ENCODE results near the gene RPS29.

RPS29 gene

GRCh38 chr14:49582113-49582977 lies 3.8 kb downstream of the RPS29 start:
- peaks cover 13 to 33% of the 10 kb centered on the region in 2 donors for H3K36me3 ChIP-seq (ENCODE audit: control insufficient read depth in 1 of 2, insufficient read depth in 2 of 2, low read length in 2 of 2)
- H3K4me1 ChIP-seq (ENCODE audit: control insufficient read depth in 1 of 2, insufficient read depth in 2 of 2, low read length in 2 of 2) = peaks cover 12 to 20% of the 10 kb centered on the region in 2 donors
- H3K4me3 ChIP-seq (ENCODE audit: low read depth in 1 of 2, low read length in 2 of 2) = no peak overlapping the region
- H3K9me3 ChIP-seq (ENCODE audit: control insufficient read depth in 1 of 2, low read length in 2 of 2) = no peaks in the 10 kb centered on the region
- no peak overlapping the region for H3K9ac ChIP-seq (ENCODE audit: low read depth in 1 of 2, low read length in 2 of 2)
- H3K27me3 ChIP-seq (ENCODE audit: control insufficient read depth in 1 of 2, insufficient read depth in 2 of 2, low read length in 2 of 2) = no peaks in the 10 kb centered on the region
- no peak overlapping the region for H3K27ac ChIP-seq (ENCODE audit: low read depth, low read length)

- no peak overlapping the region for H3K4me3 ChIP-seq (ENCODE audit: low read depth in 1 of 2, low read length in 2 of 2)
- peaks cover 12 to 20% of the 10 kb centered on the region in 2 donors for H3K4me1 ChIP-seq (ENCODE audit: control insufficient read depth in 1 of 2, insufficient read depth in 2 of 2, low read length in 2 of 2)
- no peak overlapping the region for H3K27ac ChIP-seq (ENCODE audit: low read depth, low read length)
- H3K9me3 ChIP-seq (ENCODE audit: control insufficient read depth in 1 of 2, low read length in 2 of 2) = no peaks in the 10 kb centered on the region
- peaks cover 18 to 42% of the 10 kb centered on the region in 2 donors for H3K36me3 ChIP-seq (ENCODE audit: control insufficient read depth in 1 of 2, insufficient read depth in 2 of 2, low read length in 2 of 2)
- no peaks in the 10 kb centered on the region for H3K27me3 ChIP-seq (ENCODE audit: control insufficient read depth in 1 of 2, insufficient read depth in 2 of 2, low read length in 2 of 2)
- H3K9ac ChIP-seq (ENCODE audit: low read depth in 1 of 2, low read length in 2 of 2) = no peak overlapping the region
Measured at GRCh38 chr14:49581209-49582112, 4.7 kb downstream of the RPS29 start.

- H3K4me1 ChIP-seq (ENCODE audit: control insufficient read depth in 1 of 2, insufficient read depth in 2 of 2, low read length in 2 of 2) = peaks cover 12 to 19% of the 10 kb centered on the region in 2 donors
- H3K9ac ChIP-seq (ENCODE audit: low read depth in 1 of 2, low read length in 2 of 2) = no peak overlapping the region
- peaks cover 20 to 46% of the 10 kb centered on the region in 2 donors for H3K36me3 ChIP-seq (ENCODE audit: control insufficient read depth in 1 of 2, insufficient read depth in 2 of 2, low read length in 2 of 2)
- no peaks in the 10 kb centered on the region for H3K27me3 ChIP-seq (ENCODE audit: control insufficient read depth in 1 of 2, insufficient read depth in 2 of 2, low read length in 2 of 2)
- H3K27ac ChIP-seq (ENCODE audit: low read depth, low read length) = no peak overlapping the region
- no peak overlapping the region for H3K4me3 ChIP-seq (ENCODE audit: low read depth in 1 of 2, low read length in 2 of 2)
- H3K9me3 ChIP-seq (ENCODE audit: control insufficient read depth in 1 of 2, low read length in 2 of 2) = no peaks in the 10 kb centered on the region
Measured at GRCh38 chr14:49579841-49580240, 6.3 kb downstream of the RPS29 start.

- no peak overlapping the region for H3K27ac ChIP-seq (ENCODE audit: low read depth, low read length)
- H3K4me3 ChIP-seq (ENCODE audit: low read depth in 1 of 2, low read length in 2 of 2) = no peak overlapping the region
- H3K36me3 ChIP-seq (ENCODE audit: control insufficient read depth in 1 of 2, insufficient read depth in 2 of 2, low read length in 2 of 2) = peaks cover 20 to 43% of the 10 kb centered on the region in 2 donors
- H3K27me3 ChIP-seq (ENCODE audit: control insufficient read depth in 1 of 2, insufficient read depth in 2 of 2, low read length in 2 of 2) = no peaks in the 10 kb centered on the region
- no peaks in the 10 kb centered on the region for H3K9me3 ChIP-seq (ENCODE audit: control insufficient read depth in 1 of 2, low read length in 2 of 2)
- no peak overlapping the region for H3K9ac ChIP-seq (ENCODE audit: low read depth in 1 of 2, low read length in 2 of 2)
- H3K4me1 ChIP-seq (ENCODE audit: control insufficient read depth in 1 of 2, insufficient read depth in 2 of 2, low read length in 2 of 2) = peaks cover 0 to 4% of the 10 kb centered on the region in 2 donors
Measured at GRCh38 chr14:49578141-49578540, 8.0 kb downstream of the RPS29 start.

GRCh38 chr14:49574038-49574437 lies 12.1 kb downstream of the RPS29 start:
- H3K36me3 ChIP-seq (ENCODE audit: control insufficient read depth in 1 of 2, insufficient read depth in 2 of 2, low read length in 2 of 2) = peaks cover 17 to 24% of the 10 kb centered on the region in 2 donors
- no peak overlapping the region for H3K4me3 ChIP-seq (ENCODE audit: low read depth in 1 of 2, low read length in 2 of 2)
- no peaks in the 10 kb centered on the region for H3K4me1 ChIP-seq (ENCODE audit: control insufficient read depth in 1 of 2, insufficient read depth in 2 of 2, low read length in 2 of 2)
- H3K9me3 ChIP-seq (ENCODE audit: control insufficient read depth in 1 of 2, low read length in 2 of 2) = no peaks in the 10 kb centered on the region
- no peak overlapping the region for H3K27ac ChIP-seq (ENCODE audit: low read depth, low read length)
- no peak overlapping the region for H3K9ac ChIP-seq (ENCODE audit: low read depth in 1 of 2, low read length in 2 of 2)
- no peaks in the 10 kb centered on the region for H3K27me3 ChIP-seq (ENCODE audit: control insufficient read depth in 1 of 2, insufficient read depth in 2 of 2, low read length in 2 of 2)

GRCh38 chr14:49569281-49569680 lies 16.9 kb downstream of the RPS29 start:
- Histone ChIP-seq H3K9me3 (ENCODE audit: control insufficient read depth in 1 of 2, low read length in 2 of 2) (no peaks in the 10 kb centered on the region), H3K4me1 (ENCODE audit: control insufficient read depth in 1 of 2, insufficient read depth in 2 of 2, low read length in 2 of 2) (no peaks in the 10 kb centered on the region), H3K27me3 (ENCODE audit: control insufficient read depth in 1 of 2, insufficient read depth in 2 of 2, low read length in 2 of 2) (no peaks in the 10 kb centered on the region), H3K9ac (ENCODE audit: low read depth in 1 of 2, low read length in 2 of 2) (no peak overlapping the region), H3K36me3 (ENCODE audit: control insufficient read depth in 1 of 2, insufficient read depth in 2 of 2, low read length in 2 of 2) (peaks cover 3% of the 10 kb centered on the region in 2 donors), H3K4me3 (ENCODE audit: low read depth in 1 of 2, low read length in 2 of 2) (no peak overlapping the region), H3K27ac (ENCODE audit: low read depth, low read length) (no peak overlapping the region)

- Histone ChIP-seq H3K36me3 (ENCODE audit: control insufficient read depth in 1 of 2, insufficient read depth in 2 of 2, low read length in 2 of 2) (no peaks in the 10 kb centered on the region), H3K4me3 (ENCODE audit: low read depth in 1 of 2, low read length in 2 of 2) (no peak overlapping the region), H3K27ac (ENCODE audit: low read depth, low read length) (no peak overlapping the region), H3K9ac (ENCODE audit: low read depth in 1 of 2, low read length in 2 of 2) (no peak overlapping the region), H3K27me3 (ENCODE audit: control insufficient read depth in 1 of 2, insufficient read depth in 2 of 2, low read length in 2 of 2) (no peaks in the 10 kb centered on the region), H3K4me1 (ENCODE audit: control insufficient read depth in 1 of 2, insufficient read depth in 2 of 2, low read length in 2 of 2) (no peaks in the 10 kb centered on the region), H3K9me3 (ENCODE audit: control insufficient read depth in 1 of 2, low read length in 2 of 2) (no peaks in the 10 kb centered on the region)
Measured at GRCh38 chr14:49566714-49567113, 19.5 kb downstream of the RPS29 start.

- Histone ChIP-seq H3K36me3 (ENCODE audit: control insufficient read depth in 1 of 2, insufficient read depth in 2 of 2, low read length in 2 of 2) (no peaks in the 10 kb centered on the region), H3K4me3 (ENCODE audit: low read depth in 1 of 2, low read length in 2 of 2) (no peak overlapping the region), H3K9ac (ENCODE audit: low read depth in 1 of 2, low read length in 2 of 2) (no peak overlapping the region), H3K4me1 (ENCODE audit: control insufficient read depth in 1 of 2, insufficient read depth in 2 of 2, low read length in 2 of 2) (no peaks in the 10 kb centered on the region), H3K9me3 (ENCODE audit: control insufficient read depth in 1 of 2, low read length in 2 of 2) (no peaks in the 10 kb centered on the region), H3K27me3 (ENCODE audit: control insufficient read depth in 1 of 2, insufficient read depth in 2 of 2, low read length in 2 of 2) (no peaks in the 10 kb centered on the region), H3K27ac (ENCODE audit: low read depth, low read length) (no peak overlapping the region)
Measured at GRCh38 chr14:49559979-49560768, 26.0 kb downstream of the RPS29 start.

GRCh38 chr14:49553892-49554291 lies 32.3 kb downstream of the RPS29 start:
- no peaks in the 10 kb centered on the region for H3K27me3 ChIP-seq (ENCODE audit: control insufficient read depth in 1 of 2, insufficient read depth in 2 of 2, low read length in 2 of 2)
- no peaks in the 10 kb centered on the region for H3K4me1 ChIP-seq (ENCODE audit: control insufficient read depth in 1 of 2, insufficient read depth in 2 of 2, low read length in 2 of 2)
- no peaks in the 10 kb centered on the region for H3K9me3 ChIP-seq (ENCODE audit: control insufficient read depth in 1 of 2, low read length in 2 of 2)
- no peak overlapping the region for H3K4me3 ChIP-seq (ENCODE audit: low read depth in 1 of 2, low read length in 2 of 2)
- no peak overlapping the region for H3K9ac ChIP-seq (ENCODE audit: low read depth in 1 of 2, low read length in 2 of 2)
- H3K36me3 ChIP-seq (ENCODE audit: control insufficient read depth in 1 of 2, insufficient read depth in 2 of 2, low read length in 2 of 2) = no peaks in the 10 kb centered on the region
- H3K27ac ChIP-seq (ENCODE audit: low read depth, low read length) = no peak overlapping the region
